Erythroblast (primary cell): ENCODE data around the gene AFMID.

Experiments
- GATA1 ChIP-seq: IDR thresholded peaks from 2 replicates; pipeline ENCODE4 v1.6.1; 2011; ENCODE audit warnings: low read depth, mild to moderate bottlenecking, control low read depth, low read length, moderate library complexity
- POLR2A ChIP-seq: IDR thresholded peaks from 2 replicates; pipeline ENCODE4 v1.6.1; 2011; ENCODE audit warnings: mild to moderate bottlenecking, low read length

GRCh38 chr17:78223765-78224164, 36.6 kb downstream of the AFMID start:
- TF ChIP-seq POLR2A (no peak), GATA1 (no peak)
